ENCODE measurements around the gene PTPN14.

Gene PTPN14

DNA sequence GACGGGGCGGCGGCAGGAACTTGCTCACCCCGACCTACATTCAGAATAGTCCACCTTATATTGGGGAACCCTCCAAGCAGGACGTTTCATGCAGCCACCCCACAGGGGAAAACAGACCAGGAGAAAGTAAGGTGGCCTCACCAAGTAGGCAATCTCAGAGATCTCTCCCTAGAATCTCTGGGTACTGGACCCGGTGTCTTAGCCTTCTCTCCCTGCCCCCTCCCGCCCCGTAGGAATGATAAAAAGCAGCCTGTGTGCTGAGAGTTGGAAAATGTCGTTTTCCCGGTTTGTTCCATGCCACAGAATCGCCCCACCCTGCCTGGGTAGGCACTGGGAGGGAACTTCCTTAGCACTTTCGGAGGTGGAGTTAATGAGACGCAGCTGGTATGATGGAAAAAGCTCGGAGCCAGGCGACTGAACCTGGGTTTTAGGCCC, 789 bp upstream of the PTPN14 start:
- Histone ChIP-seq H3K4me3 (ENCODE audit: low read depth in 1 of 2, low read length in 2 of 2) (peak overlapping the region; percentile 69 to 71), H3K27me3 (ENCODE audit: insufficient read depth, low read length, poor library complexity) (no peaks in the 10 kb centered on the region), H3K9me3 (ENCODE audit: insufficient read depth, low read length, severe bottlenecking) (no peaks in the 10 kb centered on the region), H3K4me1 (ENCODE audit: insufficient read depth, low read length) (peaks cover 45% of the 10 kb centered on the region), H3K79me2 (ENCODE audit: insufficient read depth, low read length) (no peaks in the 10 kb centered on the region), H3K36me3 (ENCODE audit: insufficient read depth, low read length) (no peaks in the 10 kb centered on the region), H3K4me2 (ENCODE audit: insufficient read depth, low read length) (peak overlapping the region; percentile 90), H4K20me1 (ENCODE audit: insufficient read depth, low read length) (no peaks in the 10 kb centered on the region; the same call in 1 of the 2 replicates), H3K9ac (ENCODE audit: low read depth, low read length) (peak overlapping the region; percentile 80), H3K27ac (ENCODE audit: low read length) (peak overlapping the region; percentile 61), H2AFZ (ENCODE audit: low read depth, low read length) (peak overlapping the region; percentile 87)
- DNase-seq (no peak), ATAC-seq (ENCODE audit: insufficient read depth, low read depth) (no peak; the same call in 2 of the 3 replicates)
- TF ChIP-seq, protein P1, sequence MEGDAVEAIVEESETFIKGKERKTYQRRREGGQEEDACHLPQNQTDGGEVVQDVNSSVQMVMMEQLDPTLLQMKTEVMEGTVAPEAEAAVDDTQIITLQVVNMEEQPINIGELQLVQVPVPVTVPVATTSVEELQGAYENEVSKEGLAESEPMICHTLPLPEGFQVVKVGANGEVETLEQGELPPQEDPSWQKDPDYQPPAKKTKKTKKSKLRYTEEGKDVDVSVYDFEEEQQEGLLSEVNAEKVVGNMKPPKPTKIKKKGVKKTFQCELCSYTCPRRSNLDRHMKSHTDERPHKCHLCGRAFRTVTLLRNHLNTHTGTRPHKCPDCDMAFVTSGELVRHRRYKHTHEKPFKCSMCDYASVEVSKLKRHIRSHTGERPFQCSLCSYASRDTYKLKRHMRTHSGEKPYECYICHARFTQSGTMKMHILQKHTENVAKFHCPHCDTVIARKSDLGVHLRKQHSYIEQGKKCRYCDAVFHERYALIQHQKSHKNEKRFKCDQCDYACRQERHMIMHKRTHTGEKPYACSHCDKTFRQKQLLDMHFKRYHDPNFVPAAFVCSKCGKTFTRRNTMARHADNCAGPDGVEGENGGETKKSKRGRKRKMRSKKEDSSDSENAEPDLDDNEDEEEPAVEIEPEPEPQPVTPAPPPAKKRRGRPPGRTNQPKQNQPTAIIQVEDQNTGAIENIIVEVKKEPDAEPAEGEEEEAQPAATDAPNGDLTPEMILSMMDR (IDR thresholded peaks at IDR 0.05; ENCODE audit: borderline replicate concordance, extremely low read depth, low read length, poor library complexity, severe bottlenecking): no peak
- no peak for TF ChIP-seq EZH2 (IDR thresholded peaks at IDR 0.05; ENCODE audit: borderline replicate concordance, low read depth, low read length, severe bottlenecking)

DNA sequence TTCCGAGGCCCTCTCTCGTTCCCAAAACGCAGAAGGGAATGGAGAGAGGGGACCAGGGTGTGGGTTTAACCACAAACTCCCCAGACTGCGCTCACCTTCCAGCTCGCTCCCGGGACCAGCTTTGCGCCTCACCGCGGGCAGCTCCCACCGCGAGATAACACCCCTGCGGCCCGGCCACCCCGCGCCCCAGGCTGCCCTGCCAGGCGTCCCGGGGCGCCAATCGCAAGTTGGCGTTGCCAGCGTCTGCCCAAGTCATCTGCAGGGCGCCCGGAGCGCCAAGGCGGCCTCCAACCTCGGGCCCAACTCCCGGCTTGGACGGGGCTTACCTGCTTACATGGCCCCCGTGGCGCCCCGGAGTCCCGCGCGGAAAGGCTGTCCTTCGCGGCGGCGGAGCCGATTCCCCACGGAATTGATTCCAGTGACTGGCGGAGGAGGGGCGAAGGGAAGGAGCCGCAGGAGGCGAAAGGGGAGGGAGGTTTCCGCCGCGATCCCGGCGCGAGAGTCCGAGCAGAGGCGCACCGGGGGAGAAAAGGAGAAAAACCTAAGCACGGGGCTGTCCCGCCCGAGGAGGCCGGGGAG, 456 bp downstream of the PTPN14 start:
- peak overlapping the region; percentile 90 for H3K4me2 ChIP-seq (ENCODE audit: insufficient read depth, low read length)
- H3K27me3 ChIP-seq (ENCODE audit: insufficient read depth, low read length, poor library complexity): no peaks in the 10 kb centered on the region
- H3K9me3 ChIP-seq (ENCODE audit: insufficient read depth, low read length, severe bottlenecking): no peaks in the 10 kb centered on the region
- DNase-seq (no peak), ATAC-seq (ENCODE audit: insufficient read depth, low read depth) (peak; percentile 33)
- no peaks in the 10 kb centered on the region; the same call in 1 of the 2 replicates for H4K20me1 ChIP-seq (ENCODE audit: insufficient read depth, low read length)
- no peaks in the 10 kb centered on the region for H3K79me2 ChIP-seq (ENCODE audit: insufficient read depth, low read length)
- peak overlapping the region; percentile 69 to 71; a peak in 3 of 4 replicates for H3K4me3 ChIP-seq (ENCODE audit: low read depth in 1 of 2, low read length in 2 of 2)
- peaks cover 45% of the 10 kb centered on the region for H3K4me1 ChIP-seq (ENCODE audit: insufficient read depth, low read length)
- H3K9ac ChIP-seq (ENCODE audit: low read depth, low read length): peak overlapping the region; percentile 80
- TF ChIP-seq, protein P1 (IDR thresholded peaks at IDR 0.05; ENCODE audit: borderline replicate concordance, extremely low read depth, low read length, poor library complexity, severe bottlenecking): no peak
- TF ChIP-seq EZH2 (IDR thresholded peaks at IDR 0.05; ENCODE audit: borderline replicate concordance, low read depth, low read length, severe bottlenecking): no peak
- H2AFZ ChIP-seq (ENCODE audit: low read depth, low read length): peak overlapping the region; percentile 87
- peak overlapping the region; percentile 51 for H3K27ac ChIP-seq (ENCODE audit: low read length)
- H3K36me3 ChIP-seq (ENCODE audit: insufficient read depth, low read length): no peaks in the 10 kb centered on the region

DNA sequence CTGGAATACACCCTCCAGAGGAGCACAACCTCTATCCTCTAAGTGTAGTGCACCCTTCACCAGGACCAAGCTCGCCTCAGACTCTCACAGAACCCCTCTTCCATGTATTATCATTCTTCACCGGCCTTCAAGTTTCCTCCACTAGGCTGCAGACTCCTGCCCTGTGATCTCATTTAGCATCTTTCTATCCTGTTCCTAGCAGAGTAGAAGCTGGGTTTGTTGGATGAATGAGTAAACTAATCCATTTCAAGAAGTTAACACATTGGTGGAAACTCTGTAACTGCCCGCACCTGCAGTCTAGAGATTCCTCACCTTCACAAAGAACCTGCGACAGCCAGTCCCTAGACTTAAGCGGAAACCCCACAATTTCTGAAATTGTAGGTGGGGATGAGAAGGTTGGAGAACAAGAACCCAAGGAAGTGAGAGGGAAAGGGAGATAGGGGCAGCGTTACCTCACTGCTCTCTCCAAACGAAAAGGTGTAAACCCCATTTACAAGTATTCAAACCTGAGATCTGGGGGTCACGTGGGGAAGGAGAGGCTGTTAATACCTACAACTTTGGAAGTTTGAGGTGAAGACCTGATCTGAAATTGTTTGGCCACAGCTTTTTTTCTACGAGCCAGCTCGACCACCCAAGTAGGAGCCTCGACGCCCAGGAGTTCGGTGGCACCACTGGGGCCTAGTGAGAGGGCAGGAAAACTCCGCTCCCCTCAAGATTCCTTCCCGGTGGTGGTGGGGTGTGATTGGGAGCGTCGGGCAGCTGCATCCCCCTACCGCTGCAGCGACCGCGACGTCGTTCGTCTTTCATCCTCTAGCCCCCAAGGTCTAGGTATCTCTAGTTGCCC, 1.2 kb downstream of the PTPN14 start:
- no peaks in the 10 kb centered on the region for H3K27me3 ChIP-seq (ENCODE audit: insufficient read depth, low read length, poor library complexity)
- peak overlapping the region; percentile 80 for H3K9ac ChIP-seq (ENCODE audit: low read depth, low read length)
- peaks cover 50% of the 10 kb centered on the region for H3K4me1 ChIP-seq (ENCODE audit: insufficient read depth, low read length)
- H3K4me3 ChIP-seq (ENCODE audit: low read depth in 1 of 2, low read length in 2 of 2): peak overlapping the region in 1 of 2 experiments; percentile 69; a peak in 3 of 4 replicates
- no peak overlapping the region for H3K27ac ChIP-seq (ENCODE audit: low read length)
- H2AFZ ChIP-seq (ENCODE audit: low read depth, low read length): peak overlapping the region; percentile 87; the same call in 1 of the 2 replicates
- H3K4me2 ChIP-seq (ENCODE audit: insufficient read depth, low read length): peak overlapping the region; percentile 90
- H3K36me3 ChIP-seq (ENCODE audit: insufficient read depth, low read length): no peaks in the 10 kb centered on the region
- DNase-seq (no peak), ATAC-seq (ENCODE audit: insufficient read depth, low read depth) (no peak)
- TF ChIP-seq, protein P1 (IDR thresholded peaks at IDR 0.05; ENCODE audit: borderline replicate concordance, extremely low read depth, low read length, poor library complexity, severe bottlenecking): peak; percentile 23
- no peak for TF ChIP-seq EZH2 (IDR thresholded peaks at IDR 0.05; ENCODE audit: borderline replicate concordance, low read depth, low read length, severe bottlenecking)
- H3K79me2 ChIP-seq (ENCODE audit: insufficient read depth, low read length): no peaks in the 10 kb centered on the region
- no peaks in the 10 kb centered on the region; the same call in 1 of the 2 replicates for H4K20me1 ChIP-seq (ENCODE audit: insufficient read depth, low read length)
- no peaks in the 10 kb centered on the region for H3K9me3 ChIP-seq (ENCODE audit: insufficient read depth, low read length, severe bottlenecking)
